HepG2 (cell line): Measurements from ENCODE around the gene ICAM5. TPM values are rescaled to one million over a fixed set of nuclear protein-coding genes. Genes with fewer than 3 reads are reported as not detected.

Experiments used
- BCL6 ChIP-seq: IDR thresholded peaks from 2 replicates; pipeline ENCODE4 v1.6.1; 2016; ENCODE audit warnings: missing genetic modification reagents, missing compliant biosample characterization
- NFE2L2 ChIP-seq: fragments of 150-350 bp; IDR thresholded peaks from 2 replicates; pipeline ENCODE4 v1.6.1; 2014; ENCODE audit warnings: low read length
- RFX1 ChIP-seq: fragments of 450-650 bp; IDR thresholded peaks from 2 replicates; pipeline ENCODE4 v1.6.1; 2017
- RFXAP ChIP-seq: sonication (generic); formaldehyde crosslinking; IDR thresholded peaks from 2 replicates; pipeline ENCODE4 v1.4.0; 2020; ENCODE audit warnings: missing genetic modification reagents, borderline replicate concordance
- SIX1 ChIP-seq: sonication (generic); formaldehyde crosslinking; IDR thresholded peaks from 2 replicates; pipeline ENCODE4 v1.4.0; 2020; ENCODE audit warnings: missing genetic modification reagents, borderline replicate concordance
- SRSF1 ChIP-seq: fragments of 200-400 bp; formaldehyde crosslinking; optimal IDR thresholded peaks from 2 replicates; pipeline ENCODE3; 2017; ENCODE audit warnings: mild to moderate bottlenecking, low read depth, low read length, moderate library complexity
- TSC22D2 ChIP-seq: sonication (generic); formaldehyde crosslinking; IDR thresholded peaks from 2 replicates; pipeline ENCODE4 v1.5.1; 2020; ENCODE audit warnings: missing genetic modification reagents, mild to moderate bottlenecking, borderline replicate concordance
- ZIK1 ChIP-seq: sonication (generic); formaldehyde crosslinking; IDR thresholded peaks from 2 replicates; pipeline ENCODE4 v1.5.0; 2020; ENCODE audit warnings: mild to moderate bottlenecking, low read depth, missing genetic modification reagents, borderline replicate concordance
- ZNF138 ChIP-seq: sonication (generic); formaldehyde crosslinking; IDR thresholded peaks from 2 replicates; pipeline ENCODE4 v1.5.0; 2020; ENCODE audit warnings: mild to moderate bottlenecking, low read depth, missing genetic modification reagents
- ZNF609 ChIP-seq: sonication (generic); formaldehyde crosslinking; IDR thresholded peaks from 2 replicates; pipeline ENCODE4 v1.4.0; 2020; ENCODE audit warnings: mild to moderate bottlenecking, missing genetic modification reagents, borderline replicate concordance
- ZNF616 ChIP-seq: sonication (generic); formaldehyde crosslinking; IDR thresholded peaks from 2 replicates; pipeline ENCODE4 v1.5.0; 2020; ENCODE audit warnings: low read depth, mild to moderate bottlenecking, missing genetic modification reagents
- ZNF709 ChIP-seq: sonication (generic); formaldehyde crosslinking; IDR thresholded peaks from 2 replicates; pipeline ENCODE4 v1.5.0; 2020; ENCODE audit warnings: mild to moderate bottlenecking, missing genetic modification reagents
- polyA plus RNA-seq, 8 experiments: library from polyadenylated mRNA; depleted of rRNA in 3 of 8; stranded (reverse) in 7 of 8; unstranded in 1 of 8; fragments of >200 nt; fragmentation: Illumina TruSeq in 4 of 8; extraction: Trizol in 4 of 8; gene quantifications; 2 replicates each; pipeline versions ENCODE4 v1.2.1 to v1.2.3, GENCODE V29; 2011 to 2016; ENCODE audit warnings: low read depth in 4 of 8, missing spikeins in 1 of 8, mixed read lengths in 1 of 8; ENCODE audit not compliant: insufficient read depth in 1 of 8
- total RNA-seq, 5 experiments: library from RNA; depleted of rRNA; stranded (reverse); fragments of >200 nt; fragmentation: Illumina TruSeq; extraction: Trizol; gene quantifications; 2 replicates each; pipeline ENCODE4 v1.2.3, GENCODE V29; 2016; ENCODE audit warnings: low read depth in 1 of 5
- TF ChIP-seq, protein P1 (sequence below): fragments of 450-650 bp; IDR thresholded peaks from 2 replicates; pipeline ENCODE4 v1.6.1; 2017; ENCODE audit warnings: mild to moderate bottlenecking
- TF ChIP-seq, protein P2 (sequence below): sonication (generic); formaldehyde crosslinking; IDR thresholded peaks from 2 replicates; pipeline ENCODE4 v1.4.0; 2020; ENCODE audit warnings: missing genetic modification reagents
- TF ChIP-seq, protein P3 (sequence below), 2 experiments: sonication (generic) in 1 of 2; formaldehyde crosslinking in 1 of 2; IDR thresholded peaks; 2 replicates each; pipeline versions ENCODE4 v1.4.0 to v1.6.1; 2016 to 2020; ENCODE audit warnings: borderline replicate concordance in 1 of 2, low read depth in 1 of 2, mild to moderate bottlenecking in 1 of 2, missing genetic modification reagents in 1 of 2

Gene ICAM5
- total and polyA plus RNA-seq, 2 of the 13 experiments (the other 11 are each of a cell fraction or from before 2014, with no cell fraction given) = 0.46 to 1.6 TPM

DNA sequence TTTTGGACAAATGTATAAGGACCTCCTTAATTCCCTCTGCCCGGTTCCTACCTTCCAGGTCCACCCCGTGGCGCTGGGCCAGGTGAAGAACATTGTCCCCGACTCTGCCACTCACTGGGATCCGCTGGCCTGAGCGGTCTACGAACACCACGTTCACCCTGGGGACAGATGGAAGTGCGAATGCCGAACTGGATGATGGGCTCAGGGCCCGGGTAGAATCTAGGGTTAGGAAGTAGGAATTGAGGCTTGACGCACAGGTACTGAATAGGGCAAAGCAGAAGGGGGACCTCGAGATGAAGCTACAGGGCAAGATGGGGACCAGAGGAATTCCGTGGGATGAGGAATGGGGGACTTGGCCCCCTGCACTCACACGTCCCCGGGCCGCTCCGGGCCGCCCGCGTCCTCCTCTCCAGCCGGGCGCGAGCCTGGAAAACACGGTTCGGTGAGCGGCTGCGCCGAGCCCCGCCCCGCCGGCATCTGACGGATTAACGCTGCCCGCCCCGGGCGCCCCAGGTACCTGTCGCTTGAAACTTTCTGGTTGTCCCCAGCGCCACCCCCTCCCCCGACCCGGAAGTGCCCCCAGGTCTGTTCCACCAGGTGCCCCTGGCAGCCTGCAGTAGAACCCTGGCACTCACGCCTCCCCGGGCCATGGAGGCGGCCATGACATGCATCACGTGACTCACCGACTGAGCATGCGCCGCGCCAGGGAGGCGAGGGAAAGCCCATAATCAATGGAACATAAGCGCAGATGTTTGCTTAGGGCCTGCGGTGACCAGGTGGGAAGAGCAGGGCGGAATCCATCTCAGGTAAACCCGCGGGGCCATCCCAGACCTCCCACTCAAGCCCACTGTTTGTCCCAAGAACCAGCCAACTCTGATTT lies 25.8 kb downstream of the ICAM5 start, which contains the start of gene FDX2 (continued):
- TF ChIP-seq, protein P1, sequence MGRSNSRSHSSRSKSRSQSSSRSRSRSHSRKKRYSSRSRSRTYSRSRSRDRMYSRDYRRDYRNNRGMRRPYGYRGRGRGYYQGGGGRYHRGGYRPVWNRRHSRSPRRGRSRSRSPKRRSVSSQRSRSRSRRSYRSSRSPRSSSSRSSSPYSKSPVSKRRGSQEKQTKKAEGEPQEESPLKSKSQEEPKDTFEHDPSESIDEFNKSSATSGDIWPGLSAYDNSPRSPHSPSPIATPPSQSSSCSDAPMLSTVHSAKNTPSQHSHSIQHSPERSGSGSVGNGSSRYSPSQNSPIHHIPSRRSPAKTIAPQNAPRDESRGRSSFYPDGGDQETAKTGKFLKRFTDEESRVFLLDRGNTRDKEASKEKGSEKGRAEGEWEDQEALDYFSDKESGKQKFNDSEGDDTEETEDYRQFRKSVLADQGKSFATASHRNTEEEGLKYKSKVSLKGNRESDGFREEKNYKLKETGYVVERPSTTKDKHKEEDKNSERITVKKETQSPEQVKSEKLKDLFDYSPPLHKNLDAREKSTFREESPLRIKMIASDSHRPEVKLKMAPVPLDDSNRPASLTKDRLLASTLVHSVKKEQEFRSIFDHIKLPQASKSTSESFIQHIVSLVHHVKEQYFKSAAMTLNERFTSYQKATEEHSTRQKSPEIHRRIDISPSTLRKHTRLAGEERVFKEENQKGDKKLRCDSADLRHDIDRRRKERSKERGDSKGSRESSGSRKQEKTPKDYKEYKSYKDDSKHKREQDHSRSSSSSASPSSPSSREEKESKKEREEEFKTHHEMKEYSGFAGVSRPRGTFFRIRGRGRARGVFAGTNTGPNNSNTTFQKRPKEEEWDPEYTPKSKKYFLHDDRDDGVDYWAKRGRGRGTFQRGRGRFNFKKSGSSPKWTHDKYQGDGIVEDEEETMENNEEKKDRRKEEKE = no peak
- no peak for TF ChIP-seq NFE2L2
- TF ChIP-seq, protein P2, sequence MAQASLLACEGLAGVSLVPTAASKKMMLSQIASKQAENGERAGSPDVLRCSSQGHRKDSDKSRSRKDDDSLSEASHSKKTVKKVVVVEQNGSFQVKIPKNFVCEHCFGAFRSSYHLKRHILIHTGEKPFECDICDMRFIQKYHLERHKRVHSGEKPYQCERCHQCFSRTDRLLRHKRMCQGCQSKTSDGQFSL (CRISPR knock-in tag) = no peak
- no peak for TF ChIP-seq RFXAP (CRISPR knock-in tag)
- no peak for TF ChIP-seq ZNF616
- TF ChIP-seq RFX1 = no peak
- TF ChIP-seq TSC22D2 = peak; percentile 61; the same call in 1 of the 2 replicates
- TF ChIP-seq BCL6 (CRISPR knock-in tag) = no peak; the same call in 1 of the 2 replicates
- 0 out of 2 replicates have a peak, but pooled peaks have one; percentile 64 for TF ChIP-seq ZNF709
- 0 out of 2 replicates have a peak, but pooled peaks have one; percentile 21 for TF ChIP-seq ZNF138 (CRISPR knock-in tag)
- TF ChIP-seq, protein P3, sequence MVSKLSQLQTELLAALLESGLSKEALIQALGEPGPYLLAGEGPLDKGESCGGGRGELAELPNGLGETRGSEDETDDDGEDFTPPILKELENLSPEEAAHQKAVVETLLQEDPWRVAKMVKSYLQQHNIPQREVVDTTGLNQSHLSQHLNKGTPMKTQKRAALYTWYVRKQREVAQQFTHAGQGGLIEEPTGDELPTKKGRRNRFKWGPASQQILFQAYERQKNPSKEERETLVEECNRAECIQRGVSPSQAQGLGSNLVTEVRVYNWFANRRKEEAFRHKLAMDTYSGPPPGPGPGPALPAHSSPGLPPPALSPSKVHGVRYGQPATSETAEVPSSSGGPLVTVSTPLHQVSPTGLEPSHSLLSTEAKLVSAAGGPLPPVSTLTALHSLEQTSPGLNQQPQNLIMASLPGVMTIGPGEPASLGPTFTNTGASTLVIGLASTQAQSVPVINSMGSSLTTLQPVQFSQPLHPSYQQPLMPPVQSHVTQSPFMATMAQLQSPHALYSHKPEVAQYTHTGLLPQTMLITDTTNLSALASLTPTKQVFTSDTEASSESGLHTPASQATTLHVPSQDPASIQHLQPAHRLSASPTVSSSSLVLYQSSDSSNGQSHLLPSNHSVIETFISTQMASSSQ (IDR thresholded peaks at IDR 0.05; ENCODE audit: low read depth) = no peak
- TF ChIP-seq, protein P3 (CRISPR knock-in tag; IDR thresholded peaks at IDR 0.05; ENCODE audit: borderline replicate concordance) = peak; percentile 43; the same call in 1 of the 2 replicates
- peak; percentile 15 for TF ChIP-seq SRSF1
- 0 out of 2 replicates have a peak, but pooled peaks have one; percentile 27 for TF ChIP-seq ZIK1 (CRISPR knock-in tag)
- TF ChIP-seq ZNF609 (CRISPR knock-in tag) = no peak
- peak; percentile 25; the same call in 1 of the 2 replicates for TF ChIP-seq SIX1 (CRISPR knock-in tag)
